Immature natural killer cell (primary cell): ENCODE data around the gene AIFM2. TPM values are rescaled to one million over a fixed set of nuclear protein-coding genes. Genes with fewer than 3 reads are reported as not detected.
"Not testable (repeated sequence)": the region's sequence is repeated elsewhere in the genome, so short reads cannot be mapped to it uniquely, and the experiment has no call there.

ENCODE experiments used
- DNase-seq, 3 donors: peaks; one replicate each; pipeline ENCODE4 v3.0.0; 2022; ENCODE audit warnings: mixed read lengths in 1 of 3
- H3K27ac Mint-ChIP-seq, 6 donors: one replicate each; pipeline ENCODE4 v1.8.0; 2020; ENCODE audit warnings: mixed read lengths in 6 of 6, mild to moderate bottlenecking in 5 of 6, inconsistent platforms in 4 of 6, moderate library complexity in 3 of 6
- H3K27me3 Mint-ChIP-seq, 3 donors: one replicate each; pipeline ENCODE4 v1.8.0; 2020 to 2021; ENCODE audit warnings: low read depth in 3 of 3, mild to moderate bottlenecking in 3 of 3, mixed read lengths in 3 of 3, moderate library complexity in 3 of 3, inconsistent platforms in 1 of 3
- H3K36me3 Mint-ChIP-seq, 3 donors: one replicate each; pipeline ENCODE4 v1.8.0; 2020; ENCODE audit warnings: mixed read lengths in 3 of 3, inconsistent platforms in 2 of 3, mild to moderate bottlenecking in 2 of 3
- H3K4me1 Mint-ChIP-seq, 2 donors: one replicate each; pipeline ENCODE4 v1.8.0; 2020; ENCODE audit warnings: inconsistent platforms in 2 of 2, mild to moderate bottlenecking in 2 of 2, mixed read lengths in 2 of 2, moderate library complexity in 1 of 2
- H3K4me3 Mint-ChIP-seq, 5 donors: one replicate each; pipeline ENCODE4 v1.8.0; 2020; ENCODE audit warnings: mild to moderate bottlenecking in 5 of 5, mixed read lengths in 5 of 5, inconsistent platforms in 3 of 5, moderate library complexity in 3 of 5
- H3K9me3 Mint-ChIP-seq, 6 donors: one replicate each; pipeline ENCODE4 v1.8.0; 2020; ENCODE audit warnings: mild to moderate bottlenecking in 6 of 6, mixed read lengths in 6 of 6, inconsistent platforms in 4 of 6, moderate library complexity in 3 of 6
- polyA plus RNA-seq, 3 donors: library from polyadenylated mRNA; unstranded; fragments of 300-500 nt; fragmentation: Illumina TruSeq; gene quantifications; one replicate each; pipeline ENCODE4 v1.2.3, GENCODE V29; 2021

The AIFM2 gene
- polyA plus RNA-seq, 3 donors from 2014 or later = 1.4 to 2.6 (median 2.1) TPM

- Mint-ChIP-seq H3K9me3 (no peaks in the 10 kb centered on the region), H3K4me1 (peaks cover 32 to 35% of the 10 kb centered on the region in 2 donors), H3K4me3 (no peak overlapping the region), H3K27me3 (peaks cover 3 to 7% (median 4%) of the 10 kb centered on the region in 3 donors), H3K36me3 (no peaks in the 10 kb centered on the region), H3K27ac (no peak overlapping the region)
- no peak for DNase-seq
Observed at GRCh38 chr10:70090013-70090412, 42.6 kb downstream of the AIFM2 start.

DNA sequence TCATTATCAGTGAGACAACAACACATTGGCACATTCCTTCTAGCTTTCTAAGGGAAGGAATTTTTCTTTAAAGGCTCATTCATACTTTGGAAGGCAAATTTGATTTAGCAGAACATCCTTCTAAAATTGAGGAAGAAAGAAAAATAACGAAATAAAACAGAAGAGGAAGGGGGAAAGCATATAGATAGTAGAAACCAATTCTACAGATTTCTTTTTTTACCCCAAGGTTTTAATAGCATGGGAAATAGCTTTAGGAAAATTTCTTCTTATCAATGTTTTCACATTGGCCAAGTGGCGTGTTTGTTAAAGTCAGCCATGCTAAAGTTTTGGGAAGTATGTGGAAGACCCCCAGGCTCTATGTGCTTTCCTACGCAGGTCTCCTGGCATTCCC lies 44.3 kb downstream of the AIFM2 start:
- no peak overlapping the region for H3K4me3 Mint-ChIP-seq
- peaks cover 3 to 10% (median 7%) of the 10 kb centered on the region in 3 donors for H3K27me3 Mint-ChIP-seq
- peaks cover 18 to 19% of the 10 kb centered on the region in 2 donors for H3K4me1 Mint-ChIP-seq
- H3K36me3 Mint-ChIP-seq = no peaks in the 10 kb centered on the region
- DNase-seq = no peak
- no peak overlapping the region for H3K27ac Mint-ChIP-seq
- no peaks in the 10 kb centered on the region for H3K9me3 Mint-ChIP-seq

GRCh38 chr10:70087616-70088307 lies 44.9 kb downstream of the AIFM2 start:
- H3K27me3 Mint-ChIP-seq = peaks cover 3 to 10% (median 8%) of the 10 kb centered on the region in 3 donors
- no peak overlapping the region for H3K27ac Mint-ChIP-seq
- no peaks in the 10 kb centered on the region for H3K36me3 Mint-ChIP-seq
- no peak for DNase-seq
- H3K9me3 Mint-ChIP-seq = no peaks in the 10 kb centered on the region
- peaks cover 13 to 14% of the 10 kb centered on the region in 2 donors for H3K4me1 Mint-ChIP-seq
- H3K4me3 Mint-ChIP-seq = no peak overlapping the region

GRCh38 chr10:70085975-70086613 lies 46.5 kb downstream of the AIFM2 start:
- Mint-ChIP-seq H3K4me1 (no peaks in the 10 kb centered on the region), H3K27ac (no peak overlapping the region), H3K27me3 (peaks cover 3 to 12% (median 5%) of the 10 kb centered on the region in 3 donors), H3K9me3 (no peaks in the 10 kb centered on the region), H3K36me3 (no peaks in the 10 kb centered on the region), H3K4me3 (no peak overlapping the region)
- DNase-seq = no peak

- Mint-ChIP-seq H3K36me3 (no peaks in the 10 kb centered on the region), H3K9me3 (no peaks in the 10 kb centered on the region), H3K27ac (no peak overlapping the region), H3K4me1 (no peaks in the 10 kb centered on the region), H3K4me3 (no peak overlapping the region), H3K27me3 (peaks cover 3 to 12% (median 5%) of the 10 kb centered on the region in 3 donors)
- DNase-seq = no peak
Observed at GRCh38 chr10:70084189-70084588, 48.4 kb downstream of the AIFM2 start.

DNA sequence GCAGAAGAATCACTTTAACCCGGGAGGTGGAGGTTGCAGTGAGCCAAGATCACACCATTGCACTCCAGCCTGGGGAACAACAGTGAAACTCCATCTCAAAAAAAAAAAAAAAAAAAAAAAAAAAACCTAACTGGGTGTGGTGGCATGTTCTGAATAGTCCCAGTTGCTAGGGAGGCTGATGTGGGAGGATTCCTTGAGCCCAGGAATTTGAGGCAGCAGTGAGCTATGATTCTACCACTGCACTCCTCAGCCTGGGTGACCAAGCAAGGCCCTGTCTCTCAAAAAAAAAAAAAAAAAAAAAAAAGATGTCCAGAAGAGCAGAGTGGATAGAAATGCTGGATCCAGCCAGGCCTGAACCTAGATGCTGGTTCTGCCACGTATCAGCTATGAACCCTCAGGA lies 51.8 kb downstream of the AIFM2 start:
- H3K27ac Mint-ChIP-seq, H3K4me1 Mint-ChIP-seq, H3K36me3 Mint-ChIP-seq, H3K4me3 Mint-ChIP-seq, H3K9me3 Mint-ChIP-seq, DNase-seq: not testable (repeated sequence)
- H3K27me3 Mint-ChIP-seq = peaks cover 0 to 13% (median 9%) of the 10 kb centered on the region in 3 donors

DNA sequence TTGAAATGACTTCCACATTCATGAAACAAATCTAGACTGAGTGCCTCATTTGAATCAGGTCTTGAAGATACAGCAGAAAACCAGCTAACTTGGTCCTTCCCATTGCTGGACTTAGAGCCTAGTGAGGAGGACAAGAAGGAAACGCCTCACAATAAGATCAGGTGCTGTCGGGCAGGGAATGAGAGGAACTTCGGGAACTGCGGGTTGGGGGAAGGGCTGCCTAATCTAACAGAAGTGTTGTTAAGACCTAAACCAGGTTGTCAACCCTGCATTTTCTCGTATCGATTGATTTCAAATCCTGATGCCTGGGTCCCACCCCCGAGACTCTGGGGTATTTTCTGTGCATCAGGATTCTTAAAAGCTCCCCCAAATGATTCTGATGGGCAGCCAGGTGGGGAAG lies 53.7 kb downstream of the AIFM2 start:
- H3K27ac Mint-ChIP-seq = no peak overlapping the region
- H3K4me3 Mint-ChIP-seq = no peak overlapping the region
- H3K27me3 Mint-ChIP-seq = peaks cover 0 to 10% (median 6%) of the 10 kb centered on the region in 3 donors
- no peaks in the 10 kb centered on the region for H3K4me1 Mint-ChIP-seq
- H3K36me3 Mint-ChIP-seq = no peaks in the 10 kb centered on the region
- no peaks in the 10 kb centered on the region for H3K9me3 Mint-ChIP-seq
- DNase-seq = no peak

- H3K27ac Mint-ChIP-seq = no peak overlapping the region
- no peaks in the 10 kb centered on the region for H3K36me3 Mint-ChIP-seq
Observed at GRCh38 chr10:70078329-70078728, 54.3 kb downstream of the AIFM2 start.

GRCh38 chr10:70074971-70075370 lies 57.7 kb downstream of the AIFM2 start:
- DNase-seq = no peak
- H3K36me3 Mint-ChIP-seq = no peaks in the 10 kb centered on the region
- no peaks in the 10 kb centered on the region for H3K9me3 Mint-ChIP-seq
- H3K4me1 Mint-ChIP-seq = no peaks in the 10 kb centered on the region
- no peak overlapping the region for H3K4me3 Mint-ChIP-seq
- H3K27ac Mint-ChIP-seq = no peak overlapping the region
- H3K27me3 Mint-ChIP-seq = peaks cover 0 to 6% (median 5%) of the 10 kb centered on the region in 3 donors

More at GRCh38 chr10:70078329-70078728, 54.3 kb downstream of the AIFM2 start:
- H3K27me3 Mint-ChIP-seq = peaks cover 0 to 10% (median 6%) of the 10 kb centered on the region in 3 donors
- DNase-seq = no peak
- H3K9me3 Mint-ChIP-seq = no peaks in the 10 kb centered on the region
- H3K4me3 Mint-ChIP-seq = no peak overlapping the region
- no peaks in the 10 kb centered on the region for H3K4me1 Mint-ChIP-seq

GRCh38 chr10:70074165-70074564 lies 58.5 kb downstream of the AIFM2 start:
- peaks cover 0 to 6% (median 3%) of the 10 kb centered on the region in 3 donors for H3K27me3 Mint-ChIP-seq
- H3K9me3 Mint-ChIP-seq = no peaks in the 10 kb centered on the region
- no peak overlapping the region for H3K27ac Mint-ChIP-seq
- no peaks in the 10 kb centered on the region for H3K36me3 Mint-ChIP-seq
- H3K4me3 Mint-ChIP-seq = no peak overlapping the region
- DNase-seq = no peak
- H3K4me1 Mint-ChIP-seq = no peaks in the 10 kb centered on the region

DNA sequence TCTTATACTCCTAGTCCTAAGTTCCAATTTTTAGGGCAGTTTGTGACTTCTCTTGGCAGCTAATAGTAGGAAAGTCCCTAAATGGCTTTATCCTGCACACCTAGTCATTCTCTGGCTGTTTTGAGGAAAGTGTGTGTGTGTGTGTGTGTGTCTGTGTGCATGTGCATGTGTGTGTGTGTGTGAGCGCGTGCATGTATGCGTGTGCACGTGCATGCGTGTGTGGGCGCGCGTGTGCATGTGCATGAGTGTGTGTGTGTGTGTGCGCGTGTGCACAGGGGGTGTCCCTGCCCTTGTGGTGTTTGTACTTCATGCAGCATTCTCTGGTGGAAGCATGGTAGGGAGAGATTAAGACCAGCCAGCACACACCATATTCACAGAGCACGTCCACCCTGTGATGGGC lies 61.8 kb downstream of the AIFM2 start:
- H3K4me3 Mint-ChIP-seq = no peak overlapping the region
- no peak for DNase-seq
- no peaks in the 10 kb centered on the region for H3K9me3 Mint-ChIP-seq
- peaks cover 0 to 3% (median 0%) of the 10 kb centered on the region in 3 donors for H3K27me3 Mint-ChIP-seq
- no peaks in the 10 kb centered on the region for H3K36me3 Mint-ChIP-seq
- H3K27ac Mint-ChIP-seq = no peak overlapping the region
- no peaks in the 10 kb centered on the region for H3K4me1 Mint-ChIP-seq

DNA sequence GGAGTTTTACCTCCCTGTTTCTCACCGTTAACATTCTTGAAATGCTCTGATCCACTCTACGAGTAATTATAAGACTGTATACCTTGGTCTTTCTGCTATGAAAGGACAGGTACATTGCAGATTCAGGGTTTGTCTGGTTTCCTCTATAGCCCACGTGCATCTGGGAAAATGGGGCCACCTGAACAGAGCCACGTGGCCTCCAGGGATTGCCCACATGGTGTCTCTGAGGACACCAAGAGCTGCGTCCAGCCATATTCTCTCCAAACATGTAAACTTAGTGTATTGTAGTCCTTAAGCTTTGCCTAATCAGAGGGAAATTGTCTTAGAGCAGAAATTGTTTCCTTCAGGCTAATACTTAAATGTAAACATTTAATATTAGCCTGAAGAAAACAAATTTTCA lies 63.3 kb downstream of the AIFM2 start:
- Mint-ChIP-seq H3K4me1 (no peaks in the 10 kb centered on the region), H3K27me3 (peaks cover 0 to 3% (median 0%) of the 10 kb centered on the region in 3 donors), H3K9me3 (no peaks in the 10 kb centered on the region), H3K36me3 (no peaks in the 10 kb centered on the region), H3K4me3 (no peak overlapping the region), H3K27ac (no peak overlapping the region)
- no peak for DNase-seq

DNA sequence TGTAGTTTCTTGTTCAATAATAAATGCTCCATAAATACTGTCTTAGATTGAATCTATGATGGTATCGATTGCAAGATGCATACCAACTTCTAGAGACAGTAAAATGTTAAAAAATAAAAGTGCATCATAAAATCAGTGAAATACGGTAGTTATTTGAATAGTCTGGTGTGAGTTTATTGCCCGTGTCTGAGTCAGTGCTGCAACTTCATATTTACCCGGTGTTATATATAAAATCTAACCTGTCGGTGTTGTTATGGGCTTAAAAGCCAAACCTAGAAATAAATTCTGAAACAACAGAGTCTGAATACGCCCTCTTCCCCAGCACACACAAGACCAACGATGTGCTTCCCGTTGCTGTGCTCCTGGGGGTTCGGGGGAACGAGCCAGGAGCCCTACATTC lies 63.7 kb downstream of the AIFM2 start:
- Mint-ChIP-seq H3K27me3 (peaks cover 0 to 3% (median 0%) of the 10 kb centered on the region in 3 donors), H3K4me1 (no peaks in the 10 kb centered on the region), H3K9me3 (no peaks in the 10 kb centered on the region), H3K36me3 (no peaks in the 10 kb centered on the region), H3K4me3 (no peak overlapping the region), H3K27ac (no peak overlapping the region)
- no peak for DNase-seq

DNA sequence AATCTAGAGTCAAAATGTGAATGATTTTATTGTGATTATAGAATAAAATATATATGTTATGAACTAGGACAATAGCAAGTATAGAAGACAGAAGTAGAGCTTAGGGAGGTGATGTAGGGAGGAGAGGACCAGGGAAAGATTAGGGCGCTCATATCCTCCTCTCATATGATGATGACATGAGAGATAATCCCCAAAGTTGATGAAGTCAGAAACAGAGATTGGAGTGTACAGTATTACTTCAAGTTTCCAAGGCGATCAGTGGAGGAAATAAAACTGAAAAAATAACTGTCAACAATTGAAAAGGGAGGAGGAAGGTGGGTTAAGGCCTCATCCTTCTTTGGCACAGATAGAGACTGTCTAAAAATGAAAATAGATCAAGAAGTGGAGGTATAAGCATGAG lies 65.0 kb downstream of the AIFM2 start:
- H3K9me3 Mint-ChIP-seq = no peaks in the 10 kb centered on the region
- no peak for DNase-seq
- H3K27ac Mint-ChIP-seq = no peak overlapping the region
- no peaks in the 10 kb centered on the region for H3K36me3 Mint-ChIP-seq
- H3K4me1 Mint-ChIP-seq = no peaks in the 10 kb centered on the region
- H3K27me3 Mint-ChIP-seq = peaks cover 0 to 3% (median 0%) of the 10 kb centered on the region in 3 donors
- H3K4me3 Mint-ChIP-seq = no peak overlapping the region
